Eye (tissue), 1 donor: ENCODE results near the gene TRIM5.
"Not testable (repeated sequence)": the region's sequence is repeated elsewhere in the genome, so short reads cannot be mapped to it uniquely, and the experiment has no call there.

Experiments
- DNase-seq: peaks from one replicate; pipeline ENCODE4 v3.0.0-alpha.2; 2015

TRIM5 gene

GRCh38 chr11:5686426-5686825 lies 1.6 kb upstream of the TRIM5 start:
- DNase-seq, result no peak

GRCh38 chr11:5684036-5684645 lies 733 bp downstream of the TRIM5 start:
- DNase-seq, result no peak

- not testable (repeated sequence) for DNase-seq
Measured at GRCh38 chr11:5683620-5684019, 1.3 kb downstream of the TRIM5 start.

GRCh38 chr11:5682890-5683441 lies 1.9 kb downstream of the TRIM5 start:
- DNase-seq, result not testable (repeated sequence)

- no peak for DNase-seq
Measured at GRCh38 chr11:5679811-5680210, 5.1 kb downstream of the TRIM5 start.

GRCh38 chr11:5674391-5674790 lies 10.5 kb downstream of the TRIM5 start:
- no peak for DNase-seq

- no peak for DNase-seq
Measured at GRCh38 chr11:5671831-5672230, 13.0 kb downstream of the TRIM5 start.

GRCh38 chr11:5666402-5666793 lies 18.5 kb downstream of the TRIM5 start:
- no peak for DNase-seq

- DNase-seq, result no peak
Measured at GRCh38 chr11:5665746-5666401, 19.0 kb downstream of the TRIM5 start.

GRCh38 chr11:5665051-5665570 lies 19.8 kb downstream of the TRIM5 start:
- no peak for DNase-seq

GRCh38 chr11:5663511-5663910 lies 21.4 kb downstream of the TRIM5 start:
- no peak for DNase-seq

- DNase-seq, result no peak
Measured at GRCh38 chr11:5658318-5658717, 26.6 kb downstream of the TRIM5 start.

GRCh38 chr11:5656956-5657355 lies 27.9 kb downstream of the TRIM5 start:
- not testable (repeated sequence) for DNase-seq

- DNase-seq, result no peak
Measured at GRCh38 chr11:5655474-5655873, 29.4 kb downstream of the TRIM5 start.

GRCh38 chr11:5646139-5646538 lies 38.7 kb downstream of the TRIM5 start:
- no peak for DNase-seq

GRCh38 chr11:5643585-5643984 lies 41.3 kb downstream of the TRIM5 start:
- DNase-seq, result no peak

GRCh38 chr11:5639953-5640352 lies 44.9 kb downstream of the TRIM5 start:
- no peak for DNase-seq

- no peak for DNase-seq
Measured at GRCh38 chr11:5631969-5632635, 52.8 kb downstream of the TRIM5 start.

- DNase-seq, result no peak
Measured at GRCh38 chr11:5631417-5631816, 53.5 kb downstream of the TRIM5 start.

GRCh38 chr11:5626196-5626595 lies 58.7 kb downstream of the TRIM5 start:
- no peak for DNase-seq

- DNase-seq, result no peak
Measured at GRCh38 chr11:5625281-5625680, 59.6 kb downstream of the TRIM5 start.

GRCh38 chr11:5624489-5625279 lies 60.2 kb downstream of the TRIM5 start, which contains the start of gene TRIM34:
TRIM34 (plus strand) TSS chr11:5625001; CDS start chr11:5632332, 7,331 bp downstream.
- DNase-seq, result peak; percentile 33

GRCh38 chr11:5622802-5623201 lies 62.1 kb downstream of the TRIM5 start:
- DNase-seq, result no peak
